ENCODE data around the gene GNA15.
A peak's percentile ranks its signal among the peaks of the same experiment; 100 is the strongest.
"Not testable (repeated sequence)": the region's sequence is repeated elsewhere in the genome, so short reads cannot be mapped to it uniquely, and the experiment has no call there.

GNA15 gene

DNA sequence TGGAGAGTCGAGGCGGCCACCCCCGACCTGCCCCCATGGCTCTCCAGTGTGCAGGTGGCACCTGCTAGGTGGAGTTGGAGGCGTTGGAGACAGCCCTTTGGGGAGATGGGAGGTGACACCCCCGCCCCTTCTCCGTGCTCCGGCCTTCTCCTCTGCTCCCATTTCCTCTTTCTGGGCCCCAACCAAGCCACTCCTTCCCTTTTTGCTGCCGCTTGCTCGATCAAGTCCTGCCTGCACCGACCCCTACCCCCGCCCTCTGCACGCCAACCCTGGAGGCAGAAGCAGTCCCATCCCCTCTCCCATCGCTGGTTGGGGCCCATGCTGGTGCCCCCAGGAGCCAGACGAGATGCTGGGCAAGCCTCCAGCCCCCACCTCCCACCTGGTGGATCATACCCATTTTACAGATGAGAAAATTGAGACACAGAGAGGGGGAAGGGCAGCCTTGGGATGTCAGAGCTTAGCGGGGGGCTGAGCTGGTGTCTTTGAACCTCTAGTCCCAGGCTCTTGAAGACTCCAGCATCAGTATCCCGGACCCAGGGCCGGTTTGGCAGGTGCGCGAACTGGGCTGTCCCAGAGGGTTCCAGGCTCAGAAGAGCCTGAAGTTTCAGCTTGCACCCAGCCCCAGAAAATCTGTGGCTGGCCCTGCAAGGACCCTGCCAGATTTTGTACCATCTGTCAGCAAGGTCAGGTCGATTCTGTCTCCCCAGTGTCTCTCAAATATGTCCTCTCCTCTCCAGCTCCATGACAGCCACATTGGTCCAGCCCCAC, 10.3 kb downstream of the GNA15 start:
- Histone ChIP-seq H3K4me3 (ENCODE audit: low read length) (no peak overlapping the region), H3K9ac (ENCODE audit: low read depth, low read length) (no peak overlapping the region)

GRCh38 chr19:3146677-3147100, 10.9 kb downstream of the GNA15 start:
- Histone ChIP-seq H3K4me1 (ENCODE audit: control insufficient read depth, insufficient read depth, low read length) (peaks cover 12% of the 10 kb centered on the region), H3K36me3 (ENCODE audit: insufficient read depth, low read length) (no peaks in the 10 kb centered on the region), H3K4me2 (ENCODE audit: low read length) (no peak overlapping the region)

More for the DNA sequence above, 10.3 kb downstream of the GNA15 start:
- Histone ChIP-seq H3K4me2 (ENCODE audit: low read length) (no peak overlapping the region), H3K27me3 (ENCODE audit: control insufficient read depth, insufficient read depth, low read length) (peaks cover 8% of the 10 kb centered on the region), H3K36me3 (ENCODE audit: insufficient read depth, low read length) (no peaks in the 10 kb centered on the region), H3K4me1 (ENCODE audit: control insufficient read depth, insufficient read depth, low read length) (peaks cover 18% of the 10 kb centered on the region), H3K9me3 (replicated peaks; ENCODE audit: low read length) (no peaks in the 10 kb centered on the region)

DNA sequence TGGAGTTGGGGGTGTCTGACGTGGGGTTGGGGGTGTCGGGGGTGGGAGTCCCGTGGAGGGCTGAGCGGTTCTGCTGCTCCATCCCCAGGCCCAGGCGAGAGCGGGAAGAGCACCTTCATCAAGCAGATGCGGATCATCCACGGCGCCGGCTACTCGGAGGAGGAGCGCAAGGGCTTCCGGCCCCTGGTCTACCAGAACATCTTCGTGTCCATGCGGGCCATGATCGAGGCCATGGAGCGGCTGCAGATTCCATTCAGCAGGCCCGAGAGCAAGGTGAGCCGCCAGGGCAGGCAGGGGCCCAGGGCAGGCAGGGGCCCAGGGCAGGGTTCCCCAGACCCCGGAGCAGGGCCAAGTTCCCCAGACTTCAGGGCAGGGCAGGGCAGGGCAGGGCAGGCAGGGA, 12.7 kb downstream of the GNA15 start:
- Histone ChIP-seq H3K36me3 (ENCODE audit: insufficient read depth, low read length) (no peaks in the 10 kb centered on the region), H3K9me3 (replicated peaks; ENCODE audit: low read length) (no peaks in the 10 kb centered on the region), H3K4me1 (ENCODE audit: control insufficient read depth, insufficient read depth, low read length) (no peaks in the 10 kb centered on the region), H3K9ac (ENCODE audit: low read depth, low read length) (no peak overlapping the region), H3K4me2 (ENCODE audit: low read length) (no peak overlapping the region), H3K27me3 (ENCODE audit: control insufficient read depth, insufficient read depth, low read length) (peaks cover 8% of the 10 kb centered on the region), H3K4me3 (ENCODE audit: low read length) (no peak overlapping the region)

More at GRCh38 chr19:3146677-3147100, 10.9 kb downstream of the GNA15 start:
- Histone ChIP-seq H3K4me3 (ENCODE audit: low read length) (no peak overlapping the region), H3K9me3 (replicated peaks; ENCODE audit: low read length) (no peaks in the 10 kb centered on the region), H3K9ac (ENCODE audit: low read depth, low read length) (no peak overlapping the region), H3K27me3 (ENCODE audit: control insufficient read depth, insufficient read depth, low read length) (peaks cover 8% of the 10 kb centered on the region)

- no peaks in the 10 kb centered on the region for H3K36me3 ChIP-seq (ENCODE audit: insufficient read depth, low read length)
- no peak overlapping the region for H3K4me2 ChIP-seq (ENCODE audit: low read length)
- no peaks in the 10 kb centered on the region for H3K4me1 ChIP-seq (ENCODE audit: control insufficient read depth, insufficient read depth, low read length)
- H3K9me3 ChIP-seq (replicated peaks; ENCODE audit: low read length) = no peaks in the 10 kb centered on the region
- H3K9ac ChIP-seq (ENCODE audit: low read depth, low read length) = no peak overlapping the region
- H3K4me3 ChIP-seq (ENCODE audit: low read length) = no peak overlapping the region
- H3K27me3 ChIP-seq (ENCODE audit: control insufficient read depth, insufficient read depth, low read length) = peaks cover 8% of the 10 kb centered on the region
Measured at GRCh38 chr19:3149089-3149488, 13.3 kb downstream of the GNA15 start.

GRCh38 chr19:3149526-3150505, 14.0 kb downstream of the GNA15 start:
- H3K4me2 ChIP-seq (ENCODE audit: low read length) = no peak overlapping the region
- H3K9me3 ChIP-seq (replicated peaks; ENCODE audit: low read length) = no peaks in the 10 kb centered on the region
- H3K27me3 ChIP-seq (ENCODE audit: control insufficient read depth, insufficient read depth, low read length) = peaks cover 8% of the 10 kb centered on the region
- H3K9ac ChIP-seq (ENCODE audit: low read depth, low read length) = no peak overlapping the region
- no peak overlapping the region for H3K4me3 ChIP-seq (ENCODE audit: low read length)
- H3K36me3 ChIP-seq (ENCODE audit: insufficient read depth, low read length) = no peaks in the 10 kb centered on the region
- peaks cover 5% of the 10 kb centered on the region for H3K4me1 ChIP-seq (ENCODE audit: control insufficient read depth, insufficient read depth, low read length)

DNA sequence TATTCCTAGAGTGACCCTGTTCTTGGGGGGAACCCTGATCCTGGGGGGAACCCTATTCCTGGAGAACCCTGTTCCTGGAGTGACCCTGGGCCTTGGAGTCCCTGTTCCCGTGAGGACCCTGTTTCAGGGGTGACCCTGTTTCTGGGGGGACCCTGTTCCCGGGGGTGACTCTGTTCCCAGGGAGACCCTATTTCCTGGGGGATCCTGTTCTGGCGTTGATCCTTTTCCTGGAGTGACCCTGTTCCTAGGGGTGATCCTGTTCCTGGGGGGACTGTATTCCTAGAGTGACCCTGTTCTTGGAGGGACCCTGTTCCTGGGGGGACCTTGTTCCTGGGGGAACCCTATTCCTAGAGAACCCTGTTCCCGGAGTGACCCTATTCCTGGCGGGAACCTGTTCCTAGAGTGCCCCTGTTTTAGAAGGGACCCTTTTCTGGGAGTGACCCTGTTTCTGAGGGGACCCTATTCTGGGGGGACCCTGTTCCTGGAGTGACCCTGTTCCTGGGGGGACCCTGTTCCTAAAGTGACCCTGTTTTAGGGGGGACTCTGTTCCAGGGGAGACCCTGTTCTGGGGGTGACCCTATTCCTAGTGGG, 15.0 kb downstream of the GNA15 start:
- Histone ChIP-seq H3K4me1 (ENCODE audit: control insufficient read depth, insufficient read depth, low read length) (peaks cover 12% of the 10 kb centered on the region), H3K4me2 (ENCODE audit: low read length) (no peak overlapping the region), H3K9me3 (replicated peaks; ENCODE audit: low read length) (no peaks in the 10 kb centered on the region), H3K9ac (ENCODE audit: low read depth, low read length) (no peak overlapping the region), H3K27me3 (ENCODE audit: control insufficient read depth, insufficient read depth, low read length) (peaks cover 8% of the 10 kb centered on the region), H3K36me3 (ENCODE audit: insufficient read depth, low read length) (no peaks in the 10 kb centered on the region), H3K4me3 (ENCODE audit: low read length) (no peak overlapping the region)

- Histone ChIP-seq H3K4me1 (ENCODE audit: control insufficient read depth, insufficient read depth, low read length) (peaks cover 12% of the 10 kb centered on the region), H3K9ac (ENCODE audit: low read depth, low read length) (no peak overlapping the region), H3K9me3 (replicated peaks; ENCODE audit: low read length) (no peaks in the 10 kb centered on the region), H3K27me3 (ENCODE audit: control insufficient read depth, insufficient read depth, low read length) (peaks cover 8% of the 10 kb centered on the region), H3K36me3 (ENCODE audit: insufficient read depth, low read length) (no peaks in the 10 kb centered on the region), H3K4me3 (ENCODE audit: low read length) (no peak overlapping the region), H3K4me2 (ENCODE audit: low read length) (no peak overlapping the region)
Measured at GRCh38 chr19:3151563-3152418, 16.0 kb downstream of the GNA15 start.

DNA sequence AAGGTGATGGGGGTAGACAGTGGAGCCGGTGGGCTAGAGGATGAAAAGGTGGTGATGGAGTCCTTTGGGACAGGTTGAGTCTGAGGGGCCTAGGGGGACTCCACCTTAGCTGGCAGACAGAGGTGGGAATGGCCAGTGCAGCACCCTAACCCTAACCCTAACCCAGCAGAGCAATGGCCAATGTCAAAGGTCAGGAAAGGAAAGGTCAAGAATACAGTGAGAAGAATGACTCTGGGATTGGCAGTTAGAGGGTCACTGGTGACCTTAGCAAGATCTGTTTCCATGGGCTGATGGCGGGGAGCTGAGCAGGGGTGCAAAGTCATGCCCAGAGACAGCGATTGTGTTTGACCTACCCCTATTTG, 16.6 kb downstream of the GNA15 start:
- Histone ChIP-seq H3K9me3 (replicated peaks; ENCODE audit: low read length) (no peaks in the 10 kb centered on the region), H3K4me3 (ENCODE audit: low read length) (no peak overlapping the region), H3K36me3 (ENCODE audit: insufficient read depth, low read length) (no peaks in the 10 kb centered on the region), H3K27me3 (ENCODE audit: control insufficient read depth, insufficient read depth, low read length) (peaks cover 8% of the 10 kb centered on the region), H3K9ac (ENCODE audit: low read depth, low read length) (no peak overlapping the region), H3K4me1 (ENCODE audit: control insufficient read depth, insufficient read depth, low read length) (peaks cover 12% of the 10 kb centered on the region), H3K4me2 (ENCODE audit: low read length) (no peak overlapping the region)

GRCh38 chr19:3153286-3154230, 17.7 kb downstream of the GNA15 start:
- Histone ChIP-seq H3K4me3 (ENCODE audit: low read length) (no peak overlapping the region), H3K4me2 (ENCODE audit: low read length) (no peak overlapping the region), H3K36me3 (ENCODE audit: insufficient read depth, low read length) (no peaks in the 10 kb centered on the region)

GRCh38 chr19:3154447-3154846, 18.6 kb downstream of the GNA15 start:
- not testable (repeated sequence) for H3K27me3 ChIP-seq (ENCODE audit: control insufficient read depth, insufficient read depth, low read length); H3K4me3 ChIP-seq (ENCODE audit: low read length); H3K36me3 ChIP-seq (ENCODE audit: insufficient read depth, low read length); H3K9me3 ChIP-seq (replicated peaks; ENCODE audit: low read length)
- Histone ChIP-seq H3K4me1 (ENCODE audit: control insufficient read depth, insufficient read depth, low read length) (peaks cover 12% of the 10 kb centered on the region), H3K4me2 (ENCODE audit: low read length) (peak overlapping the region; percentile 57), H3K9ac (ENCODE audit: low read depth, low read length) (peak overlapping the region; percentile 42)

More at GRCh38 chr19:3153286-3154230, 17.7 kb downstream of the GNA15 start:
- H3K9me3 ChIP-seq (replicated peaks; ENCODE audit: low read length) = no peaks in the 10 kb centered on the region
- peaks cover 12% of the 10 kb centered on the region for H3K4me1 ChIP-seq (ENCODE audit: control insufficient read depth, insufficient read depth, low read length)
- H3K9ac ChIP-seq (ENCODE audit: low read depth, low read length) = no peak overlapping the region
- peaks cover 8% of the 10 kb centered on the region for H3K27me3 ChIP-seq (ENCODE audit: control insufficient read depth, insufficient read depth, low read length)
